ENCODE data around the gene CHST8.
"Not testable (repeated sequence)": the region's sequence is repeated elsewhere in the genome, so short reads cannot be mapped to it uniquely, and the experiment has no call there.

Gene CHST8

DNA sequence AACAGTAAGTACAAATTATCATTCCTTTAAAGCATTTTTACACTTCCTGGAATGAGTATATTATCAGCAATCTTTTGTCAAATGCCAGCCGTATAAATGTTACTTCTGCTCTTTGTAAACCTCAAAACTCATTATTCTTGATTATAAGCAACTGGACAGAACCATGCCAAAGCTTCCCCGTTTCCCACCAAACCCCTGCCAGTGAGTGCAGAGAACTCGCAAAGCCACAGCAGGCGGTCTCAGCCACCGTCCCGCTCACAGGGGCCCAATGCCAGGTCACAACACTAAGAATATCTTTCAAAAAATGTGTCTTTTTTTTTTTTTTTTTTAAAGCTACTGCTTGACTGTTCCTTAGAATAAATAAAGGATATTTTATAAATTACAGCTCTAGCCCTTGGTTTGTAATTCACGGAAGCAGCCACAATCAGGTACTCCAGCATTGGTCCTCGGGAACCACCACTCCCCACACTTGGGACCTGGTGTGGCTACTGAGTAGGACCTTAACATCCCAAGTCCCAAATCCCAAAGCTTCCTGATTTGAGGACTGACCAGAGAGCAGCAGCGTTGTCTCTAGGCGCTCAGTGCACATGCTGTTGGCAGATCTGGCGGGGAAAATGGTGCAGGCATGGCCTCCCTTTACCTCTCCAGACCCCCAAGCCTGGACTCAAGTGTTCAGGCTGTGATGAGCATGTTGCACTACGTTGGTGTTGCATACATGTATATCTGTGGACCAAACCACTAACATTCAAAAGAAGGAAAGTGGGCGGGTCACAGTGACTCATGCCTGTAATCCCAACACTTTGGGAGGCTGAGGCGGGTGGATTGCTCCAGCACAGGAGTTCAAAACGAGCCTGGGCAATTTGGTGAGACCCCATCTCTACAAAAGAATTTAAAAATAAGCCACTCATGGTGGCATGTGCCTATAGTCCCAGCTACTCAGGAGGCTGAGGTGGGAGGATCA is 193.9 kb downstream of the CHST8 start:
- TF ChIP-seq, protein P1, sequence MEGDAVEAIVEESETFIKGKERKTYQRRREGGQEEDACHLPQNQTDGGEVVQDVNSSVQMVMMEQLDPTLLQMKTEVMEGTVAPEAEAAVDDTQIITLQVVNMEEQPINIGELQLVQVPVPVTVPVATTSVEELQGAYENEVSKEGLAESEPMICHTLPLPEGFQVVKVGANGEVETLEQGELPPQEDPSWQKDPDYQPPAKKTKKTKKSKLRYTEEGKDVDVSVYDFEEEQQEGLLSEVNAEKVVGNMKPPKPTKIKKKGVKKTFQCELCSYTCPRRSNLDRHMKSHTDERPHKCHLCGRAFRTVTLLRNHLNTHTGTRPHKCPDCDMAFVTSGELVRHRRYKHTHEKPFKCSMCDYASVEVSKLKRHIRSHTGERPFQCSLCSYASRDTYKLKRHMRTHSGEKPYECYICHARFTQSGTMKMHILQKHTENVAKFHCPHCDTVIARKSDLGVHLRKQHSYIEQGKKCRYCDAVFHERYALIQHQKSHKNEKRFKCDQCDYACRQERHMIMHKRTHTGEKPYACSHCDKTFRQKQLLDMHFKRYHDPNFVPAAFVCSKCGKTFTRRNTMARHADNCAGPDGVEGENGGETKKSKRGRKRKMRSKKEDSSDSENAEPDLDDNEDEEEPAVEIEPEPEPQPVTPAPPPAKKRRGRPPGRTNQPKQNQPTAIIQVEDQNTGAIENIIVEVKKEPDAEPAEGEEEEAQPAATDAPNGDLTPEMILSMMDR (conservative IDR thresholded peaks at IDR 0.05; ENCODE audit: low read length): no peak
- H3K4me3 ChIP-seq (ENCODE audit: low read length): no peak overlapping the region
- DNase-seq (ENCODE audit: low read depth): no peak

GRCh38 chr19:33818411-33818810 is 196.7 kb downstream of the CHST8 start:
- TF ChIP-seq, protein P1 (conservative IDR thresholded peaks at IDR 0.05; ENCODE audit: low read length): no peak
- H3K4me3 ChIP-seq (ENCODE audit: low read length): no peak overlapping the region
- DNase-seq (ENCODE audit: low read depth): no peak

DNA sequence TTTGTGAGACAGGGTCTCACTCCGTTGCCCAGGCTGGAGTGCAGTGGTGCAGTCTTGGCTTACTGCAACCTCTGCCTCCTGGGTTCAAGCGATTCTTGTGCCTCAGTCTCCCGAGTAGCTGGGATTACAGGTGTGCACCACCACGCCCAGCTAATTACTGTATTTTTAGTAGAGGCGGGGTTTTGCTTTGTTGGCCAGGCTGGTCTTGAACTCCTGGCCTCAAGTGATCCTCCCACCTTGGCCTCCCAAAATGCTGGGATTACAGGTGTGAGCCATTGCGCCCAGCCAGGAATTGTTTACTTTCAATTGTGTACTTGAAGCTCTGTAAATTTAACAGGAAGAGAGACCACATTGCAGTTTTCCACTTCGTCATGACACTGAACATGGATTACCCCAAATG is 197.3 kb downstream of the CHST8 start:
- not testable (repeated sequence) for H3K4me3 ChIP-seq (ENCODE audit: low read length); DNase-seq (ENCODE audit: low read depth)

- no peak for DNase-seq (ENCODE audit: low read depth)
- TF ChIP-seq, protein P1 (conservative IDR thresholded peaks at IDR 0.05; ENCODE audit: low read length): no peak
- H3K4me3 ChIP-seq (ENCODE audit: low read length): peak overlapping the region; percentile 50
Observed at GRCh38 chr19:33819506-33819879, 197.7 kb downstream of the CHST8 start.

- peak overlapping the region; percentile 50 for H3K4me3 ChIP-seq (ENCODE audit: low read length)
- TF ChIP-seq, protein P1 (conservative IDR thresholded peaks at IDR 0.05; ENCODE audit: low read length): no peak
- DNase-seq (ENCODE audit: low read depth): peak; percentile 83
Observed at GRCh38 chr19:33819880-33820781, 198.4 kb downstream of the CHST8 start.

DNA sequence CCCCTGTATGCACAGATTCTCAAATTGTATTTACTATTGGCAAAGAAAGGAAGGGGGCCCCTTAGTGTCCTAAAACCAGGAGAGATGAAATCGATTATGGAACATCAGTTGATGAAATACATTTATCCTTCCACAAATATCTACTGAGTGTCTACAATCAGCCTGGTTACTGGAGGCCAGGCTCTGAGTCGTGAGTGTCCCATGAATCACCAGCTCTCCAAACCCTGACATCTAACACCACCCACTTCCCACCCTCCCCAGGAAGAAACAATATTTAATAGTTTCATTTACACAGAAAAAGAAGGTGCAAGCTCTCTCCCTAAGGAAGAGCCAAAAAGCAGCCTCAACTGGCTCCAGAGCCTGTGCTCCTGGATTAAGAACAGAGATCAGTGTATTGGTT is 200.1 kb downstream of the CHST8 start:
- DNase-seq (ENCODE audit: low read depth): no peak
- no peak overlapping the region for H3K4me3 ChIP-seq (ENCODE audit: low read length)
- TF ChIP-seq, protein P1 (conservative IDR thresholded peaks at IDR 0.05; ENCODE audit: low read length): no peak
